Measurements from ENCODE around the gene HLF.

DNA sequence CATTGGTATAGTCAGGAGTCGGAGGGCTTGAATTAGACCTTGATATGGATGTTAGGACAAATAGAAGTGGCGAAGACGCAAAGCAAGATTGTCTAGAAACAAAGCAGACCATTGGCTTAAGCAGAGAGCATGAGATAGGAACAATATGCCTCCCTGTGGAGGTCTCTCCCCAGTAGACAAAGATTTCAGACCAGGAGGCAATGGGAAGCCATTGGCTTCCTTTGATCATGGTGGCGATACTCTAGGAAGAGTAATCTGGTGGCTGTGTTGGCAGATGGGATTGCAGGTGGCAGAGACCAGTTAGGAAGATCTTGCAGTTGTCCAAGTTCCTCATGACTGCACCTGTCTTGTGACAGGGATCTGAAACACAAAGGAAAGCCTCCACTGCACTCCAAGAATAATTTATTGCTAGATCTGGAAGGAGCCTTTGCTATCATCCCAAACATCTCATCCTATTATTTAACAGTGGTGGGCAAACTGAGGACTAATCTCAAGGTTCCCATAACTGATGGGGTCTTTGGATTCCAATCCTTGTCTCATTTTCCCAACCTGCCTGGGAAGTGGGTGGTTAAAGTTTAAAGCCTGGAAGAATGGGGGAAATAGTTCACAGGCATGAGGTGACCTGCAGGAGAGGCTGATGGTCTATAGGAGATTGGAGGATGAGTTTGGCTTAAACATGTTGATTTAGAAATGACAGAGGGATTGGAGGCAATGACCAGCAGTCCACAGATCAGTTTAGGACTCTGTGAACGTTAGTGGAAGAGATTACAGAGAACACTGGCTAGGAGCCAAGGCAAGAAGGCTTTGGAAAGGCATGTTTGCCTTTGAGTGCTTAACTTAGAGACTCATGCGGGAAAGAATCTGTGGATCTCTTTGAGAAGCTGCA, 37.0 kb downstream of the HLF start:
- TF ChIP-seq POLR2A (IDR thresholded peaks at IDR 0.05; ENCODE audit: low read depth, low read length): no peak
- TF ChIP-seq, protein P1, sequence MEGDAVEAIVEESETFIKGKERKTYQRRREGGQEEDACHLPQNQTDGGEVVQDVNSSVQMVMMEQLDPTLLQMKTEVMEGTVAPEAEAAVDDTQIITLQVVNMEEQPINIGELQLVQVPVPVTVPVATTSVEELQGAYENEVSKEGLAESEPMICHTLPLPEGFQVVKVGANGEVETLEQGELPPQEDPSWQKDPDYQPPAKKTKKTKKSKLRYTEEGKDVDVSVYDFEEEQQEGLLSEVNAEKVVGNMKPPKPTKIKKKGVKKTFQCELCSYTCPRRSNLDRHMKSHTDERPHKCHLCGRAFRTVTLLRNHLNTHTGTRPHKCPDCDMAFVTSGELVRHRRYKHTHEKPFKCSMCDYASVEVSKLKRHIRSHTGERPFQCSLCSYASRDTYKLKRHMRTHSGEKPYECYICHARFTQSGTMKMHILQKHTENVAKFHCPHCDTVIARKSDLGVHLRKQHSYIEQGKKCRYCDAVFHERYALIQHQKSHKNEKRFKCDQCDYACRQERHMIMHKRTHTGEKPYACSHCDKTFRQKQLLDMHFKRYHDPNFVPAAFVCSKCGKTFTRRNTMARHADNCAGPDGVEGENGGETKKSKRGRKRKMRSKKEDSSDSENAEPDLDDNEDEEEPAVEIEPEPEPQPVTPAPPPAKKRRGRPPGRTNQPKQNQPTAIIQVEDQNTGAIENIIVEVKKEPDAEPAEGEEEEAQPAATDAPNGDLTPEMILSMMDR (IDR thresholded peaks at IDR 0.05; ENCODE audit: extremely low read depth in 1 of 2, insufficient read depth in 1 of 2, low read depth in 1 of 2, low read length in 2 of 2): no peak
- no peak for TF ChIP-seq MYC (IDR thresholded peaks at IDR 0.05; ENCODE audit: low read depth, low read length)
- TF ChIP-seq EZH2 (IDR thresholded peaks at IDR 0.05; ENCODE audit: borderline replicate concordance, low read depth, low read length, severe bottlenecking): no peak

Data from endothelial cell of umbilical vein (primary cell).